Upper lobe of left lung (tissue), 6 donors: ENCODE measurements around the gene ZDHHC14. TPM values are rescaled to one million over a fixed set of nuclear protein-coding genes. Genes with fewer than 3 reads are reported as not detected.

Experiments
- ATAC-seq, 2 donors: fragments of 200-7000 bp; cut with Tn5 transposase; one replicate each; pipeline ENCODE4 v1.9.1; 2022; ENCODE audit warnings: mild to moderate bottlenecking in 2 of 2, moderate library complexity in 2 of 2; ENCODE audit not compliant: low FRiP score in 2 of 2
- DNase-seq, 2 donors: peaks; one replicate each; pipeline ENCODE4 v3.0.0-alpha.2; 2019 to 2020
- H3K27ac ChIP-seq, 4 donors: fragments of 200-600 bp; sonication (generic); one replicate each; pipeline ENCODE4 v1.5.1; 2016 to 2019
- H3K27me3 ChIP-seq, 4 donors: fragments of 200-600 bp; sonication (generic); one replicate each; pipeline ENCODE4 v1.5.1; 2017 to 2019
- H3K36me3 ChIP-seq, 4 donors: fragments of 200-600 bp; sonication (generic); one replicate each; pipeline ENCODE4 v1.5.1; 2016 to 2019
- H3K4me1 ChIP-seq, 4 donors: fragments of 200-600 bp; sonication (generic); one replicate each; pipeline ENCODE4 v1.5.1; 2018 to 2019
- H3K4me3 ChIP-seq, 4 donors: fragments of 200-600 bp; sonication (generic); one replicate each; pipeline ENCODE4 v1.5.1; 2017 to 2019; ENCODE audit warnings: mild to moderate bottlenecking in 2 of 4, moderate library complexity in 1 of 4
- H3K9me3 ChIP-seq, 4 donors: fragments of 200-600 bp; sonication (generic); one replicate each; pipeline ENCODE4 v1.5.1; 2018 to 2019
- EP300 ChIP-seq, 4 donors: sonication (generic); formaldehyde crosslinking; IDR thresholded peaks; one replicate each; pipeline ENCODE4 v1.5.1; 2017; ENCODE audit warnings: antibody characterized with exemption in 4 of 4, control low read depth in 2 of 4
- POLR2A ChIP-seq, 4 donors: fragments of 450-650 bp; IDR thresholded peaks; one replicate each; pipeline ENCODE4 v1.5.1; 2016 to 2017; ENCODE audit warnings: antibody characterized with exemption in 4 of 4, mild to moderate bottlenecking in 2 of 4
- POLR2AphosphoS5 ChIP-seq, 2 donors: sonication (generic); formaldehyde crosslinking; IDR thresholded peaks; one replicate each; pipeline ENCODE4 v1.5.1; 2017; ENCODE audit warnings: antibody characterized with exemption in 2 of 2
- WGBS, 2 donors: methylation state at CpG; one replicate each; pipeline ENCODE4 v1.1.5; 2017 to 2018; 5-methylcytosine and 5-hydroxymethylcytosine counted together
- total RNA-seq, 6 donors: library from RNA; depleted of rRNA in 4 of 6; stranded (reverse); fragments of >200 nt in 4 of 6; gene quantifications; one replicate each; pipeline versions ENCODE4 v1.1.0 to v1.2.1, GENCODE V29; 2016 to 2021
- TF ChIP-seq, protein P1 (sequence below), 6 experiments: fragments of 450-650 bp in 4 of 6; fragments of 200-600 bp in 2 of 6; sonication (generic) in 2 of 6; IDR thresholded peaks; one replicate each; pipeline ENCODE4 v1.5.1; 2016 to 2019; ENCODE audit warnings: antibody characterized with exemption in 6 of 6
- donor health status: DM: no; HTN: no; CAD: no; lungs with moderate emphysema.
- donor health status: DM: no; HTN: yes; CAD: no; lungs with severe emphysema.

The ZDHHC14 gene
- total RNA-seq, 6 donors from 2014 or later: 5.3 to 16.5 (median 9.4) TPM

DNA sequence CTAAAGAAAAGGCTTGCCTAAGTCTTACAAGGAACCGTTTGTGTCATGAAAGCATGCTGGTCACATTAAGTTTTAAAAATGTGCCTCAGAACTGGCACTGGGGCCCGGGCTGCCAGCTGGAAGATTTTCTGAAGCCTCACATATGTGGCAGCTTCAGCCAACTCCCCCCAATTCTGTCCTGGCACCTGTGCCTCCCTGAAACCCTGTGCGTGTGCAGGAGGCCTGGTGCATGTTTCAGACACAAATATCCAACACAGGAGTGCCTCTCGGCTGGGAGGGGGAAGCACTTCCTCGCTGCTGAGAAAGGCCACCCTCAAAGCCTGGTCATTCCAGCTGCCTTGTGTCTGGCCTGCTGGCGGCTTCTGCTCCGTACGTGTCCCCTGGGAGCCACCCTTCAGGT, 253.6 kb downstream of the ZDHHC14 start:
- no peak for ATAC-seq
- WGBS, 2 donors: 87 to 93% methylated on average over 6 to 8 of the region's 8 CpGs

DNA sequence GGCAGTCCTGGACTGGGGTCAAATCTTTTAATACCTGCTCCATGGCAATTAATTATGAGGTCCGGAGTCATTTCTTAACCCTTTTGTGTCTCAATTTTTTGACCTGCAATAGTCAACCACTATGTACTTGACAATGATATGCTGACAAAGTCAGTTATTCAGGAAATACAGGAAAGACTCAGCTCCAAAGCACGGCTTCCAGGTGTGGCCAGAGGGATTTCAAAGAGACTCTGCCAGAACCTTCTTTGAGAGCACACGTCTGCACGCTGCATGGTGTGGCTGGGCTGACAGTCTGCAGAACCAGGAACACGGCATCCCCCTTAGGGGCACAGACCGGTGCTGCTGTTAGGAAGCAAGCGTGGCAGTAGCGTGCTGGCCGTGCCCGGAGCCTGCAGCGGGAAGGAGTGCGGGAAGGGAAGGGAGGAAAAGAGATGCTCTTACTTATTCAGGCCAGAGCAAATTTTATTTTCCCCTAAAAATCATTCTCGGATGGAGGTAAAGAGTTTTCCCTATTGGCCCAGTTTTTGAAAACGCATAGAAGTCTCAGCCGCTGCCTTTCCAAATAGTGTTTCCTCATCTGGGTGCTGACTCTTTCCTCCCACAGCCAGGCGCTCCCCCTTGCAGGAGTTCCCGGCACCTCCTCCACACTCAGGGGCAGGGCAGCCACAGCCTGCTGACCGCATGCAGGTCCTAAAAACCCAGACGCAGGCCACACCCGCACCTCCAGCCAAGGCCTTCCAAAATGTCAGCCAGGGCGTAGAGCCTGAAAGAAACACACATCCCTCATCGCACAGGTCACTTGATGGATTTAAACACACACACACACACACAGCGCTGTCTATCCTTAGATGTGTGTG, 254.6 kb downstream of the ZDHHC14 start:
- no peak for DNase-seq
- no peaks in the 10 kb centered on the region for H3K4me1 ChIP-seq
- no peak overlapping the region for H3K27ac ChIP-seq
- H3K27me3 ChIP-seq: no peaks in the 10 kb centered on the region
- ATAC-seq: peak in 1 of 2 donors; percentile 68
- WGBS, 2 donors: 88% methylated on average over 23 of the region's 23 CpGs
- H3K36me3 ChIP-seq: peaks cover 0 to 4% (median 0%) of the 10 kb centered on the region in 4 donors
- TF ChIP-seq, protein P1, sequence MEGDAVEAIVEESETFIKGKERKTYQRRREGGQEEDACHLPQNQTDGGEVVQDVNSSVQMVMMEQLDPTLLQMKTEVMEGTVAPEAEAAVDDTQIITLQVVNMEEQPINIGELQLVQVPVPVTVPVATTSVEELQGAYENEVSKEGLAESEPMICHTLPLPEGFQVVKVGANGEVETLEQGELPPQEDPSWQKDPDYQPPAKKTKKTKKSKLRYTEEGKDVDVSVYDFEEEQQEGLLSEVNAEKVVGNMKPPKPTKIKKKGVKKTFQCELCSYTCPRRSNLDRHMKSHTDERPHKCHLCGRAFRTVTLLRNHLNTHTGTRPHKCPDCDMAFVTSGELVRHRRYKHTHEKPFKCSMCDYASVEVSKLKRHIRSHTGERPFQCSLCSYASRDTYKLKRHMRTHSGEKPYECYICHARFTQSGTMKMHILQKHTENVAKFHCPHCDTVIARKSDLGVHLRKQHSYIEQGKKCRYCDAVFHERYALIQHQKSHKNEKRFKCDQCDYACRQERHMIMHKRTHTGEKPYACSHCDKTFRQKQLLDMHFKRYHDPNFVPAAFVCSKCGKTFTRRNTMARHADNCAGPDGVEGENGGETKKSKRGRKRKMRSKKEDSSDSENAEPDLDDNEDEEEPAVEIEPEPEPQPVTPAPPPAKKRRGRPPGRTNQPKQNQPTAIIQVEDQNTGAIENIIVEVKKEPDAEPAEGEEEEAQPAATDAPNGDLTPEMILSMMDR (IDR thresholded peaks at IDR 0.05): no peak
- TF ChIP-seq POLR2AphosphoS5 (IDR thresholded peaks at IDR 0.05) (no peak), EP300 (IDR thresholded peaks at IDR 0.05) (no peak), POLR2A (IDR thresholded peaks at IDR 0.05) (no peak)
- H3K9me3 ChIP-seq: no peaks in the 10 kb centered on the region
- no peak overlapping the region for H3K4me3 ChIP-seq

More for the DNA sequence above, 253.6 kb downstream of the ZDHHC14 start:
- Histone ChIP-seq H3K27ac (no peak overlapping the region), H3K4me3 (no peak overlapping the region), H3K4me1 (no peaks in the 10 kb centered on the region), H3K27me3 (no peaks in the 10 kb centered on the region), H3K9me3 (no peaks in the 10 kb centered on the region), H3K36me3 (peaks cover 0 to 4% (median 0%) of the 10 kb centered on the region in 4 donors)
- DNase-seq: no peak
- no peak for TF ChIP-seq POLR2AphosphoS5 (IDR thresholded peaks at IDR 0.05)
- no peak for TF ChIP-seq EP300 (IDR thresholded peaks at IDR 0.05)
- TF ChIP-seq, protein P1 (IDR thresholded peaks at IDR 0.05): no peak
- no peak for TF ChIP-seq POLR2A (IDR thresholded peaks at IDR 0.05)

DNA sequence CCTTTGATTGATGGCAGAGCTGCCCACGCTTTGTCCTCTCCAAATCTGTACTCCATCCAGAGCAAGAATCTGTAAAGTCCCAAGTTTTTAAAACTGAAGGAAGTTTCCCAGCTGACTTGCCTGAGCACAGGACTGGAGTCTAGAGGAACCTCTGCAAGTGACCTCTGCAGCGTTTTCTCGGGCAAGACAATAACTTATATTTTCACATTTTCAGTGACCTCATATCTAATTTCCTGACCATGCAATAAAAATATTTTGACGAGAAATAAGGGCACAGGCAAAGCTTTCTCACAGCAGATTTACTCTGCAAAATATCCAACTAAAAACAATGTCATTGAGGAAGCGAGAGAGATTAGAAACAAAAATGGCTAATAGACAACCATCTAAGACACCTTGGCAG, 256.5 kb downstream of the ZDHHC14 start:
- Histone ChIP-seq H3K27ac (no peak overlapping the region), H3K27me3 (no peaks in the 10 kb centered on the region), H3K4me1 (no peaks in the 10 kb centered on the region), H3K36me3 (peaks cover 0 to 4% (median 0%) of the 10 kb centered on the region in 4 donors), H3K4me3 (no peak overlapping the region), H3K9me3 (no peaks in the 10 kb centered on the region)
- DNase-seq (no peak), ATAC-seq (no peak)
- WGBS, 2 donors: 86 to 96% methylated on average over 5 of the region's 5 CpGs
- TF ChIP-seq POLR2A (IDR thresholded peaks at IDR 0.05) (no peak), POLR2AphosphoS5 (IDR thresholded peaks at IDR 0.05) (no peak), EP300 (IDR thresholded peaks at IDR 0.05) (no peak)
- TF ChIP-seq, protein P1 (IDR thresholded peaks at IDR 0.05): no peak

DNA sequence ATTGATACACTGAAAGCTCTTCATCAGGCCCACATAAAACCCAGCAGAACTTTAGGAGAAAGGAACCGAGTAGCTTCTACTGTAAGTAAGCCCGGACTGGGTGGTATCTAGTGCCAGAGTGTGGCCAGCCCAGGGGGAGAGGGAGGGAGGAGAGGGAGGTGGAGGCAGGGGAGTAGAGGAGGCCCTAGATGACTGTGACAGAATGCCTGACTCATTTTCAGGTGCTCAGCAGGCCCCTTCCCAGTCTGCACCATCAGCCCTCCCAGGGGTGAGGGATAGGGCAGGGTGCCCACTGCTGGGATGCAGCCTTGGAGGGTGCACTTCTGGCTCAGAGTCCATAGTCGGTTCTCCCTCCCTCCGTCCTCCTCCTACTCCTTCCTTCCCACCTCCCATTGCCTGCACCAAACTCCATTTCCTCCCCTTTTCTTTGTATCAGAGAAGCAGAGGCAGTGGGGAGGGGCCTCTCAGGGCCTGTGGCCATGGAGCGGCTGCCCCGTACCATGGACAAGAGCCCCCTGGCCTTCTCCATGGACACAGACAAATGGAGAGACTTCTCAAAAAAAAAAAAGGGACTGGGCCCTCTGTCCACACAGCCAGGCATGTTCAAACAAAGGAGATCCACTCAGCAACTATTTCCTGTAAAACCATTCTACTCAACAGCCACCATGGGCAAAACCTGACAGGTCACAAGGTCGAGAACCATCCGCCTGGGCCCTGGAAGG, 257.1 kb downstream of the ZDHHC14 start:
- Histone ChIP-seq H3K27me3 (no peaks in the 10 kb centered on the region), H3K9me3 (no peaks in the 10 kb centered on the region), H3K36me3 (no peaks in the 10 kb centered on the region), H3K4me1 (no peaks in the 10 kb centered on the region), H3K27ac (no peak overlapping the region), H3K4me3 (no peak overlapping the region)
- TF ChIP-seq, protein P1 (IDR thresholded peaks at IDR 0.05): no peak
- no peak for TF ChIP-seq POLR2A (IDR thresholded peaks at IDR 0.05)
- no peak for TF ChIP-seq EP300 (IDR thresholded peaks at IDR 0.05)
- TF ChIP-seq POLR2AphosphoS5 (IDR thresholded peaks at IDR 0.05): no peak
- no peak for ATAC-seq
- WGBS, 2 donors: 85% methylated on average over 8 of the region's 8 CpGs
- no peak for DNase-seq
